Trophoblast cell (in vitro differentiated cells and primary cell): ENCODE measurements around the gene BRD2.
A peak's percentile ranks its signal among the peaks of the same experiment; 100 is the strongest.

Experiments
- DNase-seq, 2 donors: peaks; one replicate each; pipeline ENCODE4 v3.0.0-alpha.2; 2016
- H2AFZ ChIP-seq: 2 replicates; pipeline ENCODE4 v1.6.1; 2013; ENCODE audit warnings: low read length, moderate library complexity, mild to moderate bottlenecking; ENCODE audit not compliant: insufficient read depth, poor library complexity
- H2AK5ac ChIP-seq: 2 replicates; pipeline ENCODE4 v1.6.1; 2013; ENCODE audit warnings: mild to moderate bottlenecking, low read length
- H2BK120ac ChIP-seq: 2 replicates; pipeline ENCODE4 v1.6.1; 2013; ENCODE audit warnings: low read length, mild to moderate bottlenecking, moderate library complexity; ENCODE audit not compliant: insufficient read depth, poor library complexity
- H2BK12ac ChIP-seq: 2 replicates; pipeline ENCODE4 v1.6.1; 2013; ENCODE audit warnings: mild to moderate bottlenecking, low read length, moderate library complexity
- H2BK5ac ChIP-seq: 2 replicates; pipeline ENCODE4 v1.6.1; 2013; ENCODE audit warnings: low read length, low read depth, moderate library complexity, mild to moderate bottlenecking; ENCODE audit not compliant: poor library complexity
- H3K14ac ChIP-seq: 2 replicates; pipeline ENCODE4 v1.6.1; 2013; ENCODE audit warnings: mild to moderate bottlenecking, low read length
- H3K18ac ChIP-seq: 2 replicates; pipeline ENCODE4 v1.6.1; 2013; ENCODE audit warnings: mild to moderate bottlenecking, low read length
- H3K23ac ChIP-seq: 2 replicates; pipeline ENCODE4 v1.6.1; 2013; ENCODE audit warnings: low read length
- H3K27ac ChIP-seq: 2 replicates; pipeline ENCODE4 v1.5.1; 2013; ENCODE audit warnings: low read depth, mild to moderate bottlenecking, inconsistent platforms, low read length, moderate library complexity
- H3K27me3 ChIP-seq: 2 replicates; pipeline ENCODE4 v1.6.1; 2013; ENCODE audit warnings: inconsistent platforms, mild to moderate bottlenecking, low read length, moderate library complexity; ENCODE audit not compliant: insufficient read depth
- H3K36me3 ChIP-seq, 2 experiments: 1 replicate in 1 of 2; 2 replicates in 1 of 2; pipeline ENCODE4 v1.6.1; 2013; ENCODE audit warnings: low read length in 2 of 2, mild to moderate bottlenecking in 2 of 2, moderate library complexity in 1 of 2; ENCODE audit not compliant: insufficient read depth in 2 of 2, control insufficient read depth in 1 of 2
- H3K4ac ChIP-seq: 2 replicates; pipeline ENCODE4 v1.6.1; 2013; ENCODE audit warnings: low read depth, mild to moderate bottlenecking, low read length, moderate library complexity
- H3K4me1 ChIP-seq, 2 experiments: 1 replicate in 1 of 2; 2 replicates in 1 of 2; pipeline ENCODE4 v1.6.1; 2013; ENCODE audit warnings: low read length in 2 of 2, mild to moderate bottlenecking in 2 of 2, moderate library complexity in 1 of 2; ENCODE audit not compliant: insufficient read depth in 2 of 2, control insufficient read depth in 1 of 2
- H3K4me2 ChIP-seq: 2 replicates; pipeline ENCODE4 v1.6.1; 2013; ENCODE audit warnings: inconsistent platforms, mild to moderate bottlenecking, low read length, moderate library complexity
- H3K4me3 ChIP-seq: 2 replicates; pipeline ENCODE4 v1.5.1; 2013; ENCODE audit warnings: mild to moderate bottlenecking, low read depth, low read length, inconsistent platforms
- H3K79me1 ChIP-seq: one replicate; pipeline ENCODE4 v1.6.1; 2013; ENCODE audit warnings: low read length
- H3K79me2 ChIP-seq: 2 replicates; pipeline ENCODE4 v1.6.1; 2013; ENCODE audit warnings: low read length, mild to moderate bottlenecking; ENCODE audit not compliant: control insufficient read depth, insufficient read depth, poor library complexity
- H3K9ac ChIP-seq: 2 replicates; pipeline ENCODE4 v1.6.1; 2013; ENCODE audit warnings: mild to moderate bottlenecking, low read length
- H3K9me3 ChIP-seq: 2 replicates; pipeline ENCODE4 v1.6.1; 2013; ENCODE audit warnings: low read depth, mild to moderate bottlenecking, control low read depth, inconsistent platforms, low read length; ENCODE audit not compliant: insufficient read depth
- H4K12ac ChIP-seq: 2 replicates; pipeline ENCODE4 v1.6.1; 2013; ENCODE audit warnings: low read depth, mild to moderate bottlenecking, low read length, moderate library complexity
- H4K8ac ChIP-seq: 2 replicates; pipeline ENCODE4 v1.6.1; 2013; ENCODE audit warnings: low read depth, mild to moderate bottlenecking, low read length, moderate library complexity
- H4K91ac ChIP-seq: one replicate; pipeline ENCODE4 v1.6.1; 2013; ENCODE audit warnings: low read depth, mild to moderate bottlenecking, low read length, moderate library complexity
- WGBS: extraction: QIAGEN DNeasy Blood & Tissue Kit; methylation state at CpG from one replicate; pipeline ENCODE4 v1.1.7; 2013; ENCODE audit warnings: missing lambda C conversion rate; ENCODE audit not compliant: insufficient read length, insufficient coverage; ENCODE audit errors: extremely low coverage; 5-methylcytosine and 5-hydroxymethylcytosine counted together

Gene BRD2

DNA sequence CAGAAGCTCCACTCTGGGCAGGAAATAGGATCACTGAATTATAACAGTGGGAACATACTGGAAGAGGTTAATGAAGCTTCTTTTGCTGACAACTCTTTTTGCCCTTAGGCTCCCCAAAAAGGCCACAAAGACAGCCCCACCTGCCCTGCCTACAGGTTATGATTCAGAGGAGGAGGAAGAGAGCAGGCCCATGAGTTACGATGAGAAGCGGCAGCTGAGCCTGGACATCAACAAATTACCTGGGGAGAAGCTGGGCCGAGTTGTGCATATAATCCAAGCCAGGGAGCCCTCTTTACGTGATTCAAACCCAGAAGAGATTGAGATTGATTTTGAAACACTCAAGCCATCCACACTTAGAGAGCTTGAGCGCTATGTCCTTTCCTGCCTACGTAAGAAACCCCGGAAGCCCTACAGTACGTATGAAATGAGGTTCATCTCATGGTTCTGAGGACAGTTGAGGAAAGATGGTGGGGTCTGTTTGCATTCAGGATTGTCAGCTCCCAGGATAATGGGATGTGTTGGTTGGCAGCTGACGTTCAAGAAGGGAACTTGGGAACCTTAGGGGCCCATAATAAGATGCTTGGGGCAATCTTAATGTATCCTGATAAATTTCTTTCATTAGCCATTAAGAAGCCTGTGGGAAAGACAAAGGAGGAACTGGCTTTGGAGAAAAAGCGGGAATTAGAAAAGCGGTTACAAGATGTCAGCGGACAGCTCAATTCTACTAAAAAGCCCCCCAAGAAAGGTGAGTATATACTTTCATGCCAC is 11.5 kb downstream of the BRD2 start:
- DNase-seq: peak in 1 of 2 donors; percentile 39
- Histone ChIP-seq H3K27me3 (no peaks in the 10 kb centered on the region), H3K36me3 (peaks cover 45 to 55% of the 10 kb centered on the region in 2 experiments), H3K79me1 (no peaks in the 10 kb centered on the region), H3K14ac (no peak overlapping the region), H3K18ac (no peak overlapping the region), H2AK5ac (no peak overlapping the region), H3K4me1 (peaks cover 0 to 2% of the 10 kb centered on the region in 2 experiments), H4K8ac (no peak overlapping the region), H3K4me3 (no peak overlapping the region), H2BK120ac (no peak overlapping the region), H4K12ac (no peak overlapping the region), H3K9me3 (no peaks in the 10 kb centered on the region), H3K4me2 (no peak overlapping the region), H3K4ac (no peak overlapping the region), H3K9ac (no peak overlapping the region), H2AFZ (no peak overlapping the region), H4K91ac (no peak overlapping the region), H2BK12ac (no peak overlapping the region), H3K23ac (no peak overlapping the region), H2BK5ac (no peak overlapping the region), H3K79me2 (peaks cover under 1% of the 10 kb centered on the region), H3K27ac (no peak overlapping the region)
- no CpG with 5 or more reads among the region's 12 CpGs for WGBS

DNA sequence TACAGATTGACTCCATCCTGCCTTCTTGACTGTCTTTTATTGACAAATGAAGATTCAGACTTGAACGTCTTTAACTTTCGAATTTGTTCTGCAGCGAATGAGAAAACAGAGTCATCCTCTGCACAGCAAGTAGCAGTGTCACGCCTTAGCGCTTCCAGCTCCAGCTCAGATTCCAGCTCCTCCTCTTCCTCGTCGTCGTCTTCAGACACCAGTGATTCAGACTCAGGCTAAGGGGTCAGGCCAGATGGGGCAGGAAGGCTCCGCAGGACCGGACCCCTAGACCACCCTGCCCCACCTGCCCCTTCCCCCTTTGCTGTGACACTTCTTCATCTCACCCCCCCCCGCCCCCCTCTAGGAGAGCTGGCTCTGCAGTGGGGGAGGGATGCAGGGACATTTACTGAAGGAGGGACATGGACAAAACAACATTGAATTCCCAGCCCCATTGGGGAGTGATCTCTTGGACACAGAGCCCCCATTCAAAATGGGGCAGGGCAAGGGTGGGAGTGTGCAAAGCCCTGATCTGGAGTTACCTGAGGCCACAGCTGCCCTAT is 12.2 kb downstream of the BRD2 start:
- no peak overlapping the region for H4K12ac ChIP-seq
- H3K4me1 ChIP-seq: peaks cover 0 to 2% of the 10 kb centered on the region in 2 experiments
- no peak overlapping the region for H3K4me2 ChIP-seq
- no peak overlapping the region for H2AFZ ChIP-seq
- no peaks in the 10 kb centered on the region for H3K79me1 ChIP-seq
- no peak overlapping the region for H3K27ac ChIP-seq
- no peak overlapping the region for H3K9ac ChIP-seq
- H3K79me2 ChIP-seq: no peaks in the 10 kb centered on the region
- peak in 1 of 2 donors; percentile 23 for DNase-seq
- peaks cover 43 to 54% of the 10 kb centered on the region in 2 experiments for H3K36me3 ChIP-seq
- H3K4me3 ChIP-seq: no peak overlapping the region
- no peak overlapping the region for H3K14ac ChIP-seq
- no peak overlapping the region for H3K23ac ChIP-seq
- no peaks in the 10 kb centered on the region for H3K9me3 ChIP-seq
- WGBS: no CpG with 5 or more reads among the region's 11 CpGs
- H2BK120ac ChIP-seq: no peak overlapping the region
- no peak overlapping the region for H2BK5ac ChIP-seq
- H4K91ac ChIP-seq: no peak overlapping the region
- H2BK12ac ChIP-seq: no peak overlapping the region
- no peak overlapping the region for H2AK5ac ChIP-seq
- H3K18ac ChIP-seq: no peak overlapping the region
- H3K4ac ChIP-seq: no peak overlapping the region
- no peaks in the 10 kb centered on the region for H3K27me3 ChIP-seq
- H4K8ac ChIP-seq: no peak overlapping the region

DNA sequence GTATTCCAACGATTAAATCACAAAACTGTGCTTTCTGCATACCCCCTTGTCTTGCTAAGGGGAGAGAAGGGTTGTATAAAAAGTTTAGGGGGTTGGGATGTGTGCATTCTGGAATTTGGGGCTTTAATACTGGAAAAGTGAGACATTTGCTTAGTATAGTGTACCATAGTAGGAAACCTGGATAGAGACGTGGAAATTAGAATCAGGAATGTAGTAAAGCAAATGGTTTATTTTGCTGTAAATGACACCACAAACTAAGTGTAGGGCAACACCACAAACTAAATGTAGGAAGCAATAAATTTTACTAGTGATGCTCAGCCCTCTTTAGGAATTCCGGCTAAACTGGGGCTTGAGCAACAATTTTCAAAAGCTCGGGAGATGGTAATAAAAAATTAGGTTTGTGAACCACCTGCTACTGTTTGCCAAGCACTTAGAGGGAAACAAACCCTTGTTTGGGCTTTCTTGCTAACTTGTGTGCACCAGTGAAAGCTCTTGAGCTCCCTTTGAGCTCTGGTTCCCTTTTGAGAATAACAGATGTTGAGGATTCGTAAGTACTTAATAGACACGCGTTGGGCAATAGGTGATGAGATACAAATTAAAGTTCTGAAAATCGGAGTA is 13.8 kb downstream of the BRD2 start:
- Histone ChIP-seq H3K9ac (no peak overlapping the region), H3K79me1 (no peaks in the 10 kb centered on the region), H2BK120ac (no peak overlapping the region), H4K8ac (no peak overlapping the region), H3K4me1 (peaks cover 0 to 2% of the 10 kb centered on the region in 2 experiments), H4K12ac (no peak overlapping the region), H3K4ac (no peak overlapping the region), H2BK12ac (no peak overlapping the region), H3K79me2 (no peaks in the 10 kb centered on the region), H3K27me3 (no peaks in the 10 kb centered on the region), H3K18ac (no peak overlapping the region), H3K27ac (no peak overlapping the region), H2AFZ (no peak overlapping the region), H3K4me3 (no peak overlapping the region), H3K9me3 (peaks cover 2% of the 10 kb centered on the region), H2BK5ac (no peak overlapping the region), H3K4me2 (no peak overlapping the region), H3K14ac (no peak overlapping the region), H4K91ac (no peak overlapping the region), H2AK5ac (no peak overlapping the region), H3K23ac (no peak overlapping the region), H3K36me3 (peaks cover 33 to 40% of the 10 kb centered on the region in 2 experiments)
- WGBS: no CpG with 5 or more reads among the region's 8 CpGs
- DNase-seq: peak in 1 of 2 donors; percentile 63

DNA sequence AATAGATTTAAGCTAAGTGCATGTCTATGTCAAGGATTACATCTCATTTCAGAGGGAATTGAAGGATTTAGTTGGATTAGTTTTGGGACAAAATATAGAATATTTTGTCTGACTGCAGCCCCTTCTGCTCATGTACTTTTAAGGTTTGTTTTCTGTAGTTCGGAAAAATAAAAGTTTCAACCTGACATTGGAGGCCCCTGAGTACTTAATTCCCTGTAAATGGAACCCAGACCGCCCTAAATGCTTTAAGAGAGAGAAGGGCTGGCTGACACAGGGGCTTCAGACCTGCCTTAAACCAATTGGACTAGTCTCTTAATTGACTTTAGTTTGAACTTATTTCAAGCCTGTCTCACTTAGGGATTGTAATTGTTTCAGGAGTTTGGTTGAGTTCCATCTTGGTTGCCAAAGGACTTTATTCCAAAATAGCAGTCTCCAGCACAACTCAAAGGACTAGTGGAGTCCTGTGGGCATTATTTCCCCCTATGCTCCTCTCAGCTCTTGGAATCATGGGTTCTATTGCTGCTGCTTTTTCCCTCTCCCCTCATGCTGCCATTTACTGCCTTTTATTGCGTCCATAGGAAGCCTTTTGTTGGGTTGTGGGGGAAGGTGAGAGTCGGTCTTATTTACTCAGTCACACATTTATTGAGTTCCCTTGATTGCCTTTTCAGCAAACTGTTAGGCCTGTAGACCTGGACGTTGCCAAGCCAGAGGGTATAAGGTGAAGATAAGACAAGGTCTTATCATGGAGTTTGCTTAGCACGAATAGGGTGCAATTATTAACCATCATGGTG is 14.5 kb downstream of the BRD2 start:
- H2AFZ ChIP-seq: no peak overlapping the region
- no peak overlapping the region for H4K8ac ChIP-seq
- no peak overlapping the region for H2BK12ac ChIP-seq
- H3K9me3 ChIP-seq: peaks cover 2% of the 10 kb centered on the region
- H2AK5ac ChIP-seq: no peak overlapping the region
- no peak overlapping the region for H4K12ac ChIP-seq
- H3K4me3 ChIP-seq: no peak overlapping the region
- H3K27ac ChIP-seq: no peak overlapping the region
- no CpG with 5 or more reads among the region's 6 CpGs for WGBS
- no peak overlapping the region for H3K23ac ChIP-seq
- peaks cover 27 to 33% of the 10 kb centered on the region in 2 experiments for H3K36me3 ChIP-seq
- no peak overlapping the region for H3K14ac ChIP-seq
- no peak overlapping the region for H3K4ac ChIP-seq
- peak in 1 of 2 donors; percentile 59 for DNase-seq
- H3K18ac ChIP-seq: no peak overlapping the region
- no peak overlapping the region for H3K9ac ChIP-seq
- H2BK120ac ChIP-seq: no peak overlapping the region
- H3K79me1 ChIP-seq: no peaks in the 10 kb centered on the region
- no peaks in the 10 kb centered on the region for H3K79me2 ChIP-seq
- H3K4me1 ChIP-seq: no peaks in the 10 kb centered on the region
- no peak overlapping the region for H3K4me2 ChIP-seq
- no peak overlapping the region for H4K91ac ChIP-seq
- H2BK5ac ChIP-seq: no peak overlapping the region
- no peaks in the 10 kb centered on the region for H3K27me3 ChIP-seq
